NT2/D1 (cell line): ENCODE results near the gene BMP2K.

Experiments used
- YY1 ChIP-seq: IDR thresholded peaks from 2 replicates; pipeline ENCODE4 v1.6.1; 2011; ENCODE audit not compliant: insufficient read length, insufficient read depth
- ZNF274 ChIP-seq: IDR thresholded peaks from 2 replicates; pipeline ENCODE4 v1.6.1; 2011; ENCODE audit warnings: mild to moderate bottlenecking, low read depth, low read length

GRCh38 chr4:78926826-78927225 is 150.7 kb downstream of the BMP2K start:
- TF ChIP-seq YY1 (no peak), ZNF274 (no peak)
